ENCODE results near the gene POLDIP2. TPM values are rescaled to one million over a fixed set of nuclear protein-coding genes. Genes with fewer than 3 reads are reported as not detected.

POLDIP2 gene
- total and polyA plus RNA-seq, 2 of the 4 experiments (the other 2 are of a cell fraction), result 66.7 to 77.8 TPM

DNA sequence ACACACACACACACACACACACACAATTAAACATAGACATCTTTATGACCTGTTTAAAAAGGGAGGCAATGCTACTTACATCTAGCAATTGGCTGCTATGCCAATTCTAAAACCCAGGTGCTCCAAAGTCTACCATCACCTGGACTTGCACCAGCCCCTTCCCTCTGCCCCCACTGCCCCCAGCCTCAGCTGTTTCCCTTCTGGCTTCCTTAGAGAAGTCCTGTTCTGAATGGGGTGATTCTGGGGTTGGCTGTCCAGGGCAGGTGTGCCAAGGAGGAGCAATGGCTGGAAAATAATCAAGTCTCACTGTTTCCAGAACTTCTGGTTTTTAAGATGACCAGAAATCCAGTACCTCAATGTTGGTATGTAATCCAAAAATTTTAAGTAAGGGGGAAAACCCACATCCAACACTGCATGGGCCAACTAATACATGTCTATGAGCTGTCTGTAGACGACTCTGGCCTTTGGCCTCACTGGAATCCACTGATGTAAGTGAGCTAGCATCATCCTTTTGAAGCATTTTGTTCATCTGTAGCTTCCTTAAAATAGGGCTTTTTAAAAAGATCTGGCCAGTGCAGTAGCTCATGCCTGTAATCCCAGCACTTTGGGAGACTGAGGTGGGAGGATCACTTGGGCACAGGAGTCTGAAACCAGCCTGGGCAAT is 24.1 kb downstream of the POLDIP2 start:
- Histone ChIP-seq H4K91ac (ENCODE audit: insufficient read depth, low read depth, low read length) (no peak overlapping the region), H2AFZ (replicated peaks; ENCODE audit: low read length, poor library complexity) (no peak overlapping the region), H3K36me3 (ENCODE audit: control insufficient read depth, insufficient read depth, low read length) (peaks cover 27% of the 10 kb centered on the region), H4K8ac (ENCODE audit: low read depth in 2 of 2, low read length in 2 of 2) (no peak overlapping the region), H3K4ac (ENCODE audit: low read depth, low read length) (no peak overlapping the region), H4K5ac (ENCODE audit: low read depth, low read length) (no peak overlapping the region), H3K9ac (ENCODE audit: low read depth, low read length) (no peak overlapping the region), H4K20me1 (ENCODE audit: insufficient read depth, low read length) (peaks cover 34% of the 10 kb centered on the region; the same call in 1 of the 2 replicates), H3K4me2 (ENCODE audit: low read depth, low read length) (no peak overlapping the region), H3K9me3 (ENCODE audit: control insufficient read depth, insufficient read depth, low read length) (no peaks in the 10 kb centered on the region), H3K14ac (replicated peaks; ENCODE audit: low read depth, low read length) (no peak overlapping the region), H3K9me1 (ENCODE audit: insufficient read depth, low read length) (peaks cover 11% of the 10 kb centered on the region), H3K4me1 (ENCODE audit: control insufficient read depth, insufficient read depth, low read length) (peaks cover 14% of the 10 kb centered on the region), H3K27ac (ENCODE audit: insufficient read depth, low read length) (no peak overlapping the region), H2AK9ac (replicated peaks; ENCODE audit: low read depth, low read length, poor library complexity) (no peak overlapping the region), H3K4me3 (ENCODE audit: insufficient read depth, low read depth, low read length) (no peak overlapping the region), H3K23ac (ENCODE audit: low read depth, low read length) (no peak overlapping the region), H2BK20ac (ENCODE audit: low read depth, low read length) (no peak overlapping the region), H2BK120ac (ENCODE audit: low read depth, low read length) (no peak overlapping the region), H3K27me3 (ENCODE audit: control insufficient read depth, insufficient read depth, low read length) (no peaks in the 10 kb centered on the region), H3K56ac (ENCODE audit: extremely low read depth, insufficient read depth, low read length) (no peak overlapping the region), H3K18ac (ENCODE audit: low read depth, low read length) (no peak overlapping the region), H2BK15ac (ENCODE audit: low read depth, low read length) (no peak overlapping the region), H2AK5ac (ENCODE audit: low read depth, low read length) (no peak overlapping the region), H2BK5ac (ENCODE audit: low read depth, low read length, poor library complexity, severe bottlenecking) (no peak overlapping the region), H3K79me1 (ENCODE audit: low read depth in 1 of 2, low read length in 2 of 2) (peaks cover 37 to 81% of the 10 kb centered on the region in 2 experiments)
- no CpG with 5 or more reads among the region's 1 CpG for WGBS, 2 experiments (ENCODE audit: extremely low coverage in 2 of 2, insufficient read length in 1 of 2)
- ATAC-seq (ENCODE audit: low read depth) (no peak), DNase-seq (peak; percentile 53)
- dilution Hi-C loops (cut with HindIII; ENCODE audit: low sequenced_read_pairs, unreplicated experiment) (no loop called here), intact Hi-C loops (cut with micrococcal nuclease) (loop anchor here (5.0 to 10.0 kb wide), 2 partner anchors 81 to 288 kb away; partner anchors contain the start of gene NLK), in situ Hi-C loops (cut with MboI; ENCODE audit: low sequenced_read_pairs) (loop anchor here (25.0 kb wide), 1 partner anchor 796 kb away; no protein-coding TSS in a partner anchor)
- CTCF ChIA-PET, result interaction anchor here (0.8 kb wide), 1 partner anchor 82 kb away, joined by 3 read pairs; no protein-coding TSS in a partner anchor
- no peak for TF ChIP-seq MAFK (IDR thresholded peaks at IDR 0.05; ENCODE audit: low read depth, low read length)
- TF ChIP-seq MXI1 (IDR thresholded peaks at IDR 0.05; ENCODE audit: borderline replicate concordance, low read depth, low read length), result no peak
- TF ChIP-seq, protein P1, sequence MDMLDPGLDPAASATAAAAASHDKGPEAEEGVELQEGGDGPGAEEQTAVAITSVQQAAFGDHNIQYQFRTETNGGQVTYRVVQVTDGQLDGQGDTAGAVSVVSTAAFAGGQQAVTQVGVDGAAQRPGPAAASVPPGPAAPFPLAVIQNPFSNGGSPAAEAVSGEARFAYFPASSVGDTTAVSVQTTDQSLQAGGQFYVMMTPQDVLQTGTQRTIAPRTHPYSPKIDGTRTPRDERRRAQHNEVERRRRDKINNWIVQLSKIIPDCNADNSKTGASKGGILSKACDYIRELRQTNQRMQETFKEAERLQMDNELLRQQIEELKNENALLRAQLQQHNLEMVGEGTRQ (IDR thresholded peaks at IDR 0.05; ENCODE audit: low read depth, low read length), result no peak
- TF ChIP-seq SMC3 (IDR thresholded peaks at IDR 0.05; ENCODE audit: low read depth, low read length), result no peak
- TF ChIP-seq, protein P2, sequence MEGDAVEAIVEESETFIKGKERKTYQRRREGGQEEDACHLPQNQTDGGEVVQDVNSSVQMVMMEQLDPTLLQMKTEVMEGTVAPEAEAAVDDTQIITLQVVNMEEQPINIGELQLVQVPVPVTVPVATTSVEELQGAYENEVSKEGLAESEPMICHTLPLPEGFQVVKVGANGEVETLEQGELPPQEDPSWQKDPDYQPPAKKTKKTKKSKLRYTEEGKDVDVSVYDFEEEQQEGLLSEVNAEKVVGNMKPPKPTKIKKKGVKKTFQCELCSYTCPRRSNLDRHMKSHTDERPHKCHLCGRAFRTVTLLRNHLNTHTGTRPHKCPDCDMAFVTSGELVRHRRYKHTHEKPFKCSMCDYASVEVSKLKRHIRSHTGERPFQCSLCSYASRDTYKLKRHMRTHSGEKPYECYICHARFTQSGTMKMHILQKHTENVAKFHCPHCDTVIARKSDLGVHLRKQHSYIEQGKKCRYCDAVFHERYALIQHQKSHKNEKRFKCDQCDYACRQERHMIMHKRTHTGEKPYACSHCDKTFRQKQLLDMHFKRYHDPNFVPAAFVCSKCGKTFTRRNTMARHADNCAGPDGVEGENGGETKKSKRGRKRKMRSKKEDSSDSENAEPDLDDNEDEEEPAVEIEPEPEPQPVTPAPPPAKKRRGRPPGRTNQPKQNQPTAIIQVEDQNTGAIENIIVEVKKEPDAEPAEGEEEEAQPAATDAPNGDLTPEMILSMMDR (conservative IDR thresholded peaks at IDR 0.05; ENCODE audit: low read depth, low read length), result no peak
- no peak for TF ChIP-seq MAZ (IDR thresholded peaks at IDR 0.05; ENCODE audit: borderline replicate concordance, low read depth, low read length)
- TF ChIP-seq RCOR1 (IDR thresholded peaks at IDR 0.05; ENCODE audit: insufficient replicate concordance, low read length), result no peak
- no peak for TF ChIP-seq RAD21 (IDR thresholded peaks at IDR 0.05; ENCODE audit: low read length)
- no peak for TF ChIP-seq FOS (IDR thresholded peaks at IDR 0.05; ENCODE audit: low read depth, low read length)
- TF ChIP-seq POLR2A (IDR thresholded peaks at IDR 0.05; ENCODE audit: low read depth, low read length), result no peak
- TF ChIP-seq NFE2L2 (IDR thresholded peaks at IDR 0.05; ENCODE audit: low read depth, low read length), result no peak
- TF ChIP-seq, protein P3, sequence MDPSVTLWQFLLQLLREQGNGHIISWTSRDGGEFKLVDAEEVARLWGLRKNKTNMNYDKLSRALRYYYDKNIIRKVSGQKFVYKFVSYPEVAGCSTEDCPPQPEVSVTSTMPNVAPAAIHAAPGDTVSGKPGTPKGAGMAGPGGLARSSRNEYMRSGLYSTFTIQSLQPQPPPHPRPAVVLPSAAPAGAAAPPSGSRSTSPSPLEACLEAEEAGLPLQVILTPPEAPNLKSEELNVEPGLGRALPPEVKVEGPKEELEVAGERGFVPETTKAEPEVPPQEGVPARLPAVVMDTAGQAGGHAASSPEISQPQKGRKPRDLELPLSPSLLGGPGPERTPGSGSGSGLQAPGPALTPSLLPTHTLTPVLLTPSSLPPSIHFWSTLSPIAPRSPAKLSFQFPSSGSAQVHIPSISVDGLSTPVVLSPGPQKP (IDR thresholded peaks at IDR 0.05; ENCODE audit: borderline replicate concordance, low read depth, low read length), result no peak
- no peak for TF ChIP-seq CEBPB (IDR thresholded peaks at IDR 0.05; ENCODE audit: low read depth, low read length)
- no peak for TF ChIP-seq BHLHE40 (IDR thresholded peaks at IDR 0.05; ENCODE audit: low read depth, low read length)
- TF ChIP-seq RFX5 (IDR thresholded peaks at IDR 0.05; ENCODE audit: low read depth, low read length), result no peak
- no peak for TF ChIP-seq CHD1 (IDR thresholded peaks at IDR 0.05; ENCODE audit: low read depth, low read length)
- BruUV-seq (replicated peaks), result no TSS peak
- POLR2A ChIA-PET (ENCODE audit: unreplicated experiment), result no interaction called here

All from IMR-90 (cell line).